HepG2 (cell line): ENCODE measurements around the gene FAIM2. TPM values are rescaled to one million over a fixed set of nuclear protein-coding genes. Genes with fewer than 3 reads are reported as not detected.

ENCODE experiments used
- ETV5 ChIP-seq: IDR thresholded peaks from 2 replicates; pipeline ENCODE4 v1.6.1; 2018; ENCODE audit warnings: missing biosample characterization, missing genetic modification reagents, inconsistent platforms, borderline replicate concordance
- HMG20B ChIP-seq: conservative IDR thresholded peaks from 2 replicates; pipeline ENCODE4 v1.6.1; 2016; ENCODE audit warnings: missing genetic modification reagents, missing compliant biosample characterization
- PHF5A ChIP-seq: IDR thresholded peaks from one replicate; pipeline ENCODE4 v1.6.1; 2018; ENCODE audit warnings: low read depth, missing genetic modification reagents; ENCODE audit not compliant: unreplicated experiment
- SPEN ChIP-seq: sonication (generic); formaldehyde crosslinking; IDR thresholded peaks from 2 replicates; pipeline ENCODE4 v1.5.1; 2020; ENCODE audit warnings: low read depth, mild to moderate bottlenecking, missing genetic modification reagents
- ZFP36 ChIP-seq: fragments of 150-350 bp; IDR thresholded peaks from 2 replicates; pipeline ENCODE4 v1.6.1; 2018; ENCODE audit warnings: borderline replicate concordance, low read length, low read depth; ENCODE audit not compliant: partially characterized antibody
- ZNF552 ChIP-seq: sonication (generic); formaldehyde crosslinking; IDR thresholded peaks from 2 replicates; pipeline ENCODE4 v1.9.0; 2022; ENCODE audit warnings: missing genetic modification reagents, mild to moderate bottlenecking, borderline replicate concordance
- ZNF747 ChIP-seq: sonication (generic); formaldehyde crosslinking; IDR thresholded peaks from 2 replicates; pipeline ENCODE4 v1.8.1; 2023; ENCODE audit warnings: missing genetic modification reagents, mild to moderate bottlenecking, borderline replicate concordance
- ZNF772 ChIP-seq: sonication (generic); formaldehyde crosslinking; IDR thresholded peaks from 2 replicates; pipeline ENCODE4 v1.5.0; 2020; ENCODE audit warnings: mild to moderate bottlenecking, missing genetic modification reagents
- polyA plus RNA-seq, 8 experiments: library from polyadenylated mRNA; depleted of rRNA in 3 of 8; stranded (reverse) in 7 of 8; unstranded in 1 of 8; fragments of >200 nt; fragmentation: Illumina TruSeq in 4 of 8; extraction: Trizol in 4 of 8; gene quantifications; 2 replicates each; pipeline versions ENCODE4 v1.2.1 to v1.2.3, GENCODE V29; 2011 to 2016; ENCODE audit warnings: low read depth in 4 of 8, missing spikeins in 1 of 8, mixed read lengths in 1 of 8; ENCODE audit not compliant: insufficient read depth in 1 of 8
- total RNA-seq, 5 experiments: library from RNA; depleted of rRNA; stranded (reverse); fragments of >200 nt; fragmentation: Illumina TruSeq; extraction: Trizol; gene quantifications; 2 replicates each; pipeline ENCODE4 v1.2.3, GENCODE V29; 2016; ENCODE audit warnings: low read depth in 1 of 5
- TF ChIP-seq, protein P1 (sequence below): sonication (generic); formaldehyde crosslinking; IDR thresholded peaks from 2 replicates; pipeline ENCODE4 v1.9.0; 2022; ENCODE audit warnings: missing genetic modification reagents, mild to moderate bottlenecking, borderline replicate concordance
- TF ChIP-seq, protein P2 (sequence below): sonication (generic); formaldehyde crosslinking; IDR thresholded peaks from 2 replicates; pipeline ENCODE4 v1.5.1; 2020; ENCODE audit warnings: missing genetic modification reagents, mild to moderate bottlenecking, borderline replicate concordance
- TF ChIP-seq, protein P3 (sequence below): sonication (generic); formaldehyde crosslinking; IDR thresholded peaks from 2 replicates; pipeline ENCODE4 v1.4.0; 2020; ENCODE audit warnings: mild to moderate bottlenecking, missing genetic modification reagents, borderline replicate concordance
- TF ChIP-seq, protein P4 (sequence below), 2 experiments: sonication (generic) in 1 of 2; formaldehyde crosslinking in 1 of 2; IDR thresholded peaks; 2 replicates each; pipeline versions ENCODE4 v1.4.0 to v1.6.1; 2016 to 2020; ENCODE audit warnings: borderline replicate concordance in 1 of 2, low read depth in 1 of 2, mild to moderate bottlenecking in 1 of 2, missing genetic modification reagents in 1 of 2
- TF ChIP-seq, protein P5 (sequence below): sonication (generic); formaldehyde crosslinking; IDR thresholded peaks from 2 replicates; pipeline ENCODE4 v1.5.0; 2020; ENCODE audit warnings: mild to moderate bottlenecking, low read depth, missing genetic modification reagents, borderline replicate concordance
- TF ChIP-seq, protein P6 (sequence below): sonication (generic); formaldehyde crosslinking; IDR thresholded peaks from 2 replicates; pipeline ENCODE4 v1.4.0; 2020; ENCODE audit warnings: missing genetic modification reagents

FAIM2 gene
- total and polyA plus RNA-seq, 2 of the 13 experiments (the other 11 are each of a cell fraction or from before 2014, with no cell fraction given): not detected

DNA sequence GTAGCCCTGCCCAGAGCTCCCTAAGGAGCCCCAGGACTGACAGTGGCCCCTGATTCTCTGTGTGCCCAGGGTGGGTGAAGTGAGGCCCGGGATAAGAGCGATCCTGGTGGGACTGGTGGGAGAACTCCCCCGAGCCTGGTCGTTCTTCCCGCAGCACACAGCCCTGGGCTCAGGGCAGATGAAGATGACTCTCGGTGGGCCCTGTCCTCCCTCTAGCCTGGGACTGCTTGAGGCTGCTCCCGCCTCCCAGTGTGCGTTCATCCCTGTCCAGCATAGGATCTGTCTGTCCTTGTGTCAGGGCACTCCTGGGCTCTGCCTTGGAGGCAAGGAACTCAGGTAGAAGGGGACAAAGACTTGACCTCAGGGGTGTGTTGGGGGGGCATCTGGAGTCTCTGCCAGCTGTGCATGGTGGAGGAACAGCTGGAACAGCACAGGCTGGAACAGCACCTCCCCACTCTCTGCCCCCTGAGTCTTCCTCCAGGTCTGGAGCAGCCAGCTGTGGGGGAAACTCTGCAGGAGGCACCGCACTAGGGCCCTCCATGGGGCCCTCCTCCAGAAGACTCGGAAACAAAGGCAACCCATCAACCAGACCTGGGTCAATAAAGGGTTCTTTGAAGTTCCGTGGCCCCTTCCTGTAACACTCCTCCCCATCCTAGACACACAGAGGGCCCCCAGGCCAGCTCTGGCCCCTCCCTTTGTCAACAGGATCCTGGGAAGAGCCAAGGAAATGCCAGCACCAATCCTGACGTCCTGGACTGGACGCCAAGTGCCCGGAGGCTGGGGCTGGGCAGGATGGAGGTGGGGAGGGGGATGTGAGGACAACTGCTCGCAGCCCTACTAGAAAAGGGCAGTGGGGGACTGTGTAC, 15.9 kb downstream of the FAIM2 start (continued):
- TF ChIP-seq, protein P1, sequence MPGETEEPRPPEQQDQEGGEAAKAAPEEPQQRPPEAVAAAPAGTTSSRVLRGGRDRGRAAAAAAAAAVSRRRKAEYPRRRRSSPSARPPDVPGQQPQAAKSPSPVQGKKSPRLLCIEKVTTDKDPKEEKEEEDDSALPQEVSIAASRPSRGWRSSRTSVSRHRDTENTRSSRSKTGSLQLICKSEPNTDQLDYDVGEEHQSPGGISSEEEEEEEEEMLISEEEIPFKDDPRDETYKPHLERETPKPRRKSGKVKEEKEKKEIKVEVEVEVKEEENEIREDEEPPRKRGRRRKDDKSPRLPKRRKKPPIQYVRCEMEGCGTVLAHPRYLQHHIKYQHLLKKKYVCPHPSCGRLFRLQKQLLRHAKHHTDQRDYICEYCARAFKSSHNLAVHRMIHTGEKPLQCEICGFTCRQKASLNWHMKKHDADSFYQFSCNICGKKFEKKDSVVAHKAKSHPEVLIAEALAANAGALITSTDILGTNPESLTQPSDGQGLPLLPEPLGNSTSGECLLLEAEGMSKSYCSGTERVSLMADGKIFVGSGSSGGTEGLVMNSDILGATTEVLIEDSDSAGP (CRISPR knock-in tag): no peak
- TF ChIP-seq PHF5A (no peak), ZFP36 (no peak), HMG20B (CRISPR knock-in tag) (no peak), SPEN (CRISPR knock-in tag) (no peak), ZNF772 (CRISPR knock-in tag) (no peak), ETV5 (CRISPR knock-in tag) (peak; percentile 83; the same call in 1 of the 2 replicates), ZNF747 (CRISPR knock-in tag) (no peak), ZNF552 (CRISPR knock-in tag) (no peak)
- TF ChIP-seq, protein P2, sequence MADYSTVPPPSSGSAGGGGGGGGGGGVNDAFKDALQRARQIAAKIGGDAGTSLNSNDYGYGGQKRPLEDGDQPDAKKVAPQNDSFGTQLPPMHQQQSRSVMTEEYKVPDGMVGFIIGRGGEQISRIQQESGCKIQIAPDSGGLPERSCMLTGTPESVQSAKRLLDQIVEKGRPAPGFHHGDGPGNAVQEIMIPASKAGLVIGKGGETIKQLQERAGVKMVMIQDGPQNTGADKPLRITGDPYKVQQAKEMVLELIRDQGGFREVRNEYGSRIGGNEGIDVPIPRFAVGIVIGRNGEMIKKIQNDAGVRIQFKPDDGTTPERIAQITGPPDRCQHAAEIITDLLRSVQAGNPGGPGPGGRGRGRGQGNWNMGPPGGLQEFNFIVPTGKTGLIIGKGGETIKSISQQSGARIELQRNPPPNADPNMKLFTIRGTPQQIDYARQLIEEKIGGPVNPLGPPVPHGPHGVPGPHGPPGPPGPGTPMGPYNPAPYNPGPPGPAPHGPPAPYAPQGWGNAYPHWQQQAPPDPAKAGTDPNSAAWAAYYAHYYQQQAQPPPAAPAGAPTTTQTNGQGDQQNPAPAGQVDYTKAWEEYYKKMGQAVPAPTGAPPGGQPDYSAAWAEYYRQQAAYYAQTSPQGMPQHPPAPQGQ (CRISPR knock-in tag): no peak
- TF ChIP-seq, protein P3, sequence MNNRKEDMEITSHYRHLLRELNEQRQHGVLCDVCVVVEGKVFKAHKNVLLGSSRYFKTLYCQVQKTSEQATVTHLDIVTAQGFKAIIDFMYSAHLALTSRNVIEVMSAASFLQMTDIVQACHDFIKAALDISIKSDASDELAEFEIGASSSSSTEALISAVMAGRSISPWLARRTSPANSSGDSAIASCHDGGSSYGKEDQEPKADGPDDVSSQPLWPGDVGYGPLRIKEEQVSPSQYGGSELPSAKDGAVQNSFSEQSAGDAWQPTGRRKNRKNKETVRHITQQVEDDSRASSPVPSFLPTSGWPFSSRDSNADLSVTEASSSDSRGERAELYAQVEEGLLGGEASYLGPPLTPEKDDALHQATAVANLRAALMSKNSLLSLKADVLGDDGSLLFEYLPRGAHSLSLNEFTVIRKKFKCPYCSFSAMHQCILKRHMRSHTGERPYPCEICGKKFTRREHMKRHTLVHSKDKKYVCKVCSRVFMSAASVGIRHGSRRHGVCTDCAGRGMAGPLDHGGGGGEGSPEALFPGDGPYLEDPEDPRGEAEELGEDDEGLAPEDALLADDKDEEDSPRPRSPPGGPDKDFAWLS (CRISPR knock-in tag): no peak
- TF ChIP-seq, protein P4, sequence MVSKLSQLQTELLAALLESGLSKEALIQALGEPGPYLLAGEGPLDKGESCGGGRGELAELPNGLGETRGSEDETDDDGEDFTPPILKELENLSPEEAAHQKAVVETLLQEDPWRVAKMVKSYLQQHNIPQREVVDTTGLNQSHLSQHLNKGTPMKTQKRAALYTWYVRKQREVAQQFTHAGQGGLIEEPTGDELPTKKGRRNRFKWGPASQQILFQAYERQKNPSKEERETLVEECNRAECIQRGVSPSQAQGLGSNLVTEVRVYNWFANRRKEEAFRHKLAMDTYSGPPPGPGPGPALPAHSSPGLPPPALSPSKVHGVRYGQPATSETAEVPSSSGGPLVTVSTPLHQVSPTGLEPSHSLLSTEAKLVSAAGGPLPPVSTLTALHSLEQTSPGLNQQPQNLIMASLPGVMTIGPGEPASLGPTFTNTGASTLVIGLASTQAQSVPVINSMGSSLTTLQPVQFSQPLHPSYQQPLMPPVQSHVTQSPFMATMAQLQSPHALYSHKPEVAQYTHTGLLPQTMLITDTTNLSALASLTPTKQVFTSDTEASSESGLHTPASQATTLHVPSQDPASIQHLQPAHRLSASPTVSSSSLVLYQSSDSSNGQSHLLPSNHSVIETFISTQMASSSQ (IDR thresholded peaks at IDR 0.05; ENCODE audit: low read depth): no peak
- TF ChIP-seq, protein P4 (CRISPR knock-in tag; IDR thresholded peaks at IDR 0.05; ENCODE audit: borderline replicate concordance): no peak
- TF ChIP-seq, protein P5, sequence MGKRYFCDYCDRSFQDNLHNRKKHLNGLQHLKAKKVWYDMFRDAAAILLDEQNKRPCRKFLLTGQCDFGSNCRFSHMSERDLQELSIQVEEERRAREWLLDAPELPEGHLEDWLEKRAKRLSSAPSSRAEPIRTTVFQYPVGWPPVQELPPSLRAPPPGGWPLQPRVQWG: no peak
- TF ChIP-seq, protein P6, sequence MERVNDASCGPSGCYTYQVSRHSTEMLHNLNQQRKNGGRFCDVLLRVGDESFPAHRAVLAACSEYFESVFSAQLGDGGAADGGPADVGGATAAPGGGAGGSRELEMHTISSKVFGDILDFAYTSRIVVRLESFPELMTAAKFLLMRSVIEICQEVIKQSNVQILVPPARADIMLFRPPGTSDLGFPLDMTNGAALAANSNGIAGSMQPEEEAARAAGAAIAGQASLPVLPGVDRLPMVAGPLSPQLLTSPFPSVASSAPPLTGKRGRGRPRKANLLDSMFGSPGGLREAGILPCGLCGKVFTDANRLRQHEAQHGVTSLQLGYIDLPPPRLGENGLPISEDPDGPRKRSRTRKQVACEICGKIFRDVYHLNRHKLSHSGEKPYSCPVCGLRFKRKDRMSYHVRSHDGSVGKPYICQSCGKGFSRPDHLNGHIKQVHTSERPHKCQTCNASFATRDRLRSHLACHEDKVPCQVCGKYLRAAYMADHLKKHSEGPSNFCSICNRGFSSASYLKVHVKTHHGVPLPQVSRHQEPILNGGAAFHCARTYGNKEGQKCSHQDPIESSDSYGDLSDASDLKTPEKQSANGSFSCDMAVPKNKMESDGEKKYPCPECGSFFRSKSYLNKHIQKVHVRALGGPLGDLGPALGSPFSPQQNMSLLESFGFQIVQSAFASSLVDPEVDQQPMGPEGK (CRISPR knock-in tag): peak; percentile 96
